CD4-positive, alpha-beta T cell treated with Interleukin-2 at 100 ng/mL for 4 hours (primary cell): ENCODE data around the gene SLC24A3.

Experiments
- DNase-seq: peaks from one replicate; pipeline ENCODE4 v3.0.0-alpha.2; 2020; ENCODE audit warnings: low spot score

Gene SLC24A3

GRCh38 chr20:19272976-19273654 lies 60.7 kb downstream of the SLC24A3 start:
- no peak for DNase-seq

DNA sequence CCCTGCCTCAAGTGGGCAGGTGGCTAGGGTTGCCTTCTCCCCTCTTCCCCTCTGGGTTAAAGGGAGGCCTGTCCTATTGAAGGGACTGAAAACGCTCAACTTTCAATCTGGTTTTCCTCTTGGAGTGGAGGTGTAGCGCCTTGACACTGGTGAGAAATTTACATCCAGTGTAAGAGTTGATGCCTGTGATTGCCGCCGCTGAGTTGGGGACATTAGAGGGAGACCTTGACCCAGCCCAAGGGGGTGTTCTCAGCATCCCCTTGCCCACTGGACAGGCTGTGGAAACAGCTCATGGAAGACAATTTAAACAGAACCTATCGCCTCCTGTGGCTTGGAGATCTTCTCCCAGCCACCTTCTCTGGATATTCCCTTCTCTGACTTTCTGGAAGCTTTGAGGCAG lies 61.6 kb downstream of the SLC24A3 start:
- no peak for DNase-seq

DNA sequence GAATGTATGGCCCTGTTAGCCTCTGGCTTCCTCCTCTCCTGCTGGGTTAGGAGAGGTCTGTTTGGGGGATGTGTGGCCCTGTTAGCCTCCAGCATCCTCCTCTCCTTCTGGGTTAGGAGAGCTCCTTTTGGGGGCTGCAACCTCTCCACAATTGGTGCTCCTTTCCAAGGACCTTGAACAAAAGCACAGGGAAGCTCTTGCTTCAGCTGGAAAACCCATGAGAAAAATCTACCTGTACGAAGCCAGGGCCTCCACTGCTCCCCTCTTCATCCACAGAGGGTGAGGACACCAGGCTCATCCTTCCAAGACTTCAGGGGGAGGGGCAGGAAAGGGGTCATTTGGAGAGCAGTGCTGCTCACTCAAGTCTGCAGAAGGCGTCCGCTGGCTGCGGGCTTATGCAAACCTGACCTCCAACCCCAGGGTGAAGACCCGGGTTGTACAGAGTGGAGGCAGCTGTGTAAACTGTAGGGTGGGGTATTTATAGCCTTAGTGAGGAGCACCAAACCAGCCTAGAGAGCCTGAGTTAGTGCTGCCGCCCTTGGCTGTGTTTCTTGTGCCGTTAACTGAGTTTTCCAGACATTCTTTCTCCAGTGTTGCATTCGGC lies 62.1 kb downstream of the SLC24A3 start:
- no peak for DNase-seq

GRCh38 chr20:19275038-19275629 lies 62.7 kb downstream of the SLC24A3 start:
- no peak for DNase-seq

GRCh38 chr20:19275630-19276071 lies 63.2 kb downstream of the SLC24A3 start:
- no peak for DNase-seq

- DNase-seq = no peak
Measured at GRCh38 chr20:19277381-19277780, 64.9 kb downstream of the SLC24A3 start.

- no peak for DNase-seq
Measured at GRCh38 chr20:19283490-19284025, 71.1 kb downstream of the SLC24A3 start.

GRCh38 chr20:19284400-19285178 lies 72.1 kb downstream of the SLC24A3 start:
- no peak for DNase-seq

DNA sequence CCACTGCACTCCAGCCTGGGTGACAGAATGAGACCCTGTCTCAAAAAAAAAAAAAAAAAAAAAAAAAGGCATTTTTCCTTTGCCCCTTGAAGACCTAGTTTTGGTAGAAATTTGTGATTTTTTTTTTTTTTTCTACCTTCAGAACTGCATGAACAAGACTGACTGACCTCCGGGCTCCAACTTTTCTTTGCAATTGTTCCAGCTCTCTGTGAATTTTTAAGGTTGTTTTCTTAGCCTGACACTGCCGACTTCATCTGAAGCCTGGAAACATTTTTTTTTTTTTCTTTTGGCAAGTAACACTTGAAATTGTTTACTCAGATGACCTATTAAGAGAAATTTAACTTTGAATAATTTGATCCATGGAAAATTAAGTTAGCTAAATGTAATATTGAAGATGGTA lies 73.0 kb downstream of the SLC24A3 start:
- DNase-seq = no peak

DNA sequence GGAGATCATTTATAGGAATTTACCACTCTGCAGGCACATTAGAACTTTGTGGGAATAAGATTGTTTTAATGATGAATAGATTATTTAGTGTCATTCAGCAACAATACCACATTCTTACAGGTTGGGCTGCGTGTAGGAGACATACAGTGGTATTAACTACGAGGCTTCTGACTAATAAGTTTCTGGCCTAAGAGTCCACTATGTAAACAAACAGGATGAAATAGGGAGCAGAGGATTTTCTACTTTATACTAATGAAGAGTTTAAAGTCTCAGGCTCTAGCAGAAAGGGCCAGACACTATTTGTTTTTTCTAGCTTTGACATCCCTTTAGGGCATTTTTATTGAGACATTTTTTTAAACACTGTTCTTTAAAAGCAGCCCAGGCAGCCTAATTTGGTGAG lies 75.6 kb downstream of the SLC24A3 start:
- DNase-seq = no peak

DNA sequence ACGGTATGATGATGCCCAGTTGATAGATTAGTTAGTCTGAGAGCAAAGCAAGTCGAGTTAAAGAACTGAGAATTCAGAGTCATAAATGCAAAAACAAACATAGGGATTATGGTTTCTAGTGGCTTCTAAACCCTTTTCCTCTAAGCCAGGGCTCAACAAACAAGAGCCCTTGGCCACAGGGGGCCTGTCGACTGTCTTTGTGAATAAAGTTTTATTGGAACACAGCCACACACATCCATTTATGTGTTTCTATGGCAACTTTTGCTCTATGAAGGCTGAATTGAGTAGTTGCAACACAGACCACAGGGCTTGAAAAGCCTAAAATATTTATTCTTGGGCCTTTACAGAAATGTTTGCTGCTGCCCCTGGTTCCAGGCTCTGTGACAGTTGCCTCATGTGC lies 76.2 kb downstream of the SLC24A3 start:
- DNase-seq = no peak

- DNase-seq = no peak
Measured at GRCh38 chr20:19289451-19289850, 77.0 kb downstream of the SLC24A3 start.

DNA sequence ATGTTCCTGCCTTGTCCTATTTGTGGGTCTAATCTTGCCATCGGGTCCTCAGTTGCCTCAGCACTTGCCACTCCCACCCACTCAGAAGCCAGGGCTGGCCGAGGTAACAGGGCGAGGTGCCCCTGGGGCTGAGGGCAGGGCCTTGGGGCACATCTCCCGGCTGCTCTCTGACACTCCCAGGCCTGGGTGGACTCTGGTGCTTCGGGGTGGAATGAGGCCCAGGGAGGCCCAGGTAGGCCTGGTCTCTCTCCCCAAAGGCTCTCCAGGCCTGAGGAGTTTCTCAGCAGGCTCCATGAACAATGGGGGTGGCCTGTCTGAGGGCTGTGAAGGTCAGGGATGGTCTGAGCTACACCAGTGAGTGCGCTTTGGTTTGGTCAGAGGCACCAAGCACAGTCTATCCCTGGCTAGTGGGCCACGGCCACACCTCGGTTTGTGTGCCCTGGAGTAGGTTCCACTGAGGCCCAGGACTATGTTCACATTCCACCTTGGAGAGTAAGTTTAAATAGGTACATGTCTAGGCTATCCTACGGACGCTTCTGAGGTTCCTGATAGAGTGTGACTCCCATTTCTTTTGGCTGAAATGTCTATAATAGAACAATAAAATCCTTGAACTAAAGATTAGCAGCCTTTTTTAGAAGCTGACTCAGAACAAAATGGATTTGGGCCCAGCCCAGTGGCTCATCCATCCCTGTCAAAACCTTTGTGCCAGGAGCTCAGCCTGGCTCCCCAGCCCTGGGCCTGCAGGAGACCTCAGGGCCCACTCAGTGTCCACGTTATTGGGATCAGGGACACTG lies 78.8 kb downstream of the SLC24A3 start:
- DNase-seq = no peak

DNA sequence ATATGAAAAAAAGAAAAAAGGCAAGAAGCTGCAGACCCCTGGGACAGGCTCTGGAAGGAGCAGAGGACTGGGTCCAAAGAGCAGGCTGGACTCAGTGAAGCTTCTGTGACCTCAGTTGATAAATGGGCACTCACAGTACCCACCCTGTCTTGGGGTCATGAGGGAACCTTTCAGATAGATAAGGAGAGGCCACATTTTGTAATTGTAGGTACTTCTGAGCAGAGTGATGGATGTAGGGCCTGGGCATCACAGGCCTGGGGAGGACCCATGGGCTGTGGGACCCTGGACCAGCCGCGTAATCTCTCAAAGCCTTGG lies 79.3 kb downstream of the SLC24A3 start:
- DNase-seq = no peak

- no peak for DNase-seq
Measured at GRCh38 chr20:19292254-19292653, 79.8 kb downstream of the SLC24A3 start.

GRCh38 chr20:19295076-19295475 lies 82.6 kb downstream of the SLC24A3 start:
- DNase-seq = no peak

GRCh38 chr20:19298652-19299051 lies 86.2 kb downstream of the SLC24A3 start:
- DNase-seq = no peak

GRCh38 chr20:19300395-19300794 lies 88.0 kb downstream of the SLC24A3 start:
- DNase-seq = no peak

DNA sequence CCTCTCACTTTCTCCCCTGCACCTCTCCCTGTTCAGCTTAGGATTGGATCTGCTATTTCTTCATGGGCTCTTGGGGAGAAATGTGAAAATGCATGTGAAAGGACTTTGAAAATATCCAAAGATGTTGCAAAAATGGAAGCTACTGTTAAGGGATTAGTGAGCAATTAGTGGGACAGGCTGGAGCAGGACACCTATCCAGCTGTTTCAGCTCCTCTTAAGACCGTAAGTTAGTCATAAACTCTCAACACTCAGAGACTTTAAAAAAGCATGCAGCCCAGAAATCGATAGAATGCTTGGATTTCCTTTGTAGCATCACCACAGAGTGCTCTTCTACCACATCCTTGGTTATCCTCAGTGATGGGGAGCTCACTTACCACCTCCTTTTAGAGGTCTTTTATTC lies 88.7 kb downstream of the SLC24A3 start:
- DNase-seq = no peak

GRCh38 chr20:19301843-19302242 lies 89.4 kb downstream of the SLC24A3 start:
- DNase-seq = no peak

DNA sequence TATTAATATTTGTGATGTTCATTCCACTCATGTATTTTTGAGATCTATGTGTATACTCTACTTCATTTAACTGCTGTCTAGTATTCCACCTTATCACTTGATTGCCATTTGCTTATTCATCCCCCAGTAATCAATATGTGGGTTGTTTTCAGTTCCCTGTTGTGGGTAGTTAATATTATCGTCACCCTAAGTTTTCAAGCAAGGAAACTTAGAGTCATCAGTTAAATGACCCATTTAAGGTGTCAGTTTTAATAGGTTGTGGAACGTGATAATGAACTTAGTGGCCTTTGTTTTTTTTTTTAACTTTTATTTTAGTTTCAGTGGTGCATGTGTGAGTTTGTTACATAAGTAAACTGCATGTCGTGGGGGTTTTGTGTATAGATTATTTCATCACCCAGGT lies 90.3 kb downstream of the SLC24A3 start:
- no peak for DNase-seq

- DNase-seq = no peak
Measured at GRCh38 chr20:19304389-19304788, 91.9 kb downstream of the SLC24A3 start.
